ENCODE results near the gene INAVA.
"Not testable (repeated sequence)": the region's sequence is repeated elsewhere in the genome, so short reads cannot be mapped to it uniquely, and the experiment has no call there.

Gene INAVA

DNA sequence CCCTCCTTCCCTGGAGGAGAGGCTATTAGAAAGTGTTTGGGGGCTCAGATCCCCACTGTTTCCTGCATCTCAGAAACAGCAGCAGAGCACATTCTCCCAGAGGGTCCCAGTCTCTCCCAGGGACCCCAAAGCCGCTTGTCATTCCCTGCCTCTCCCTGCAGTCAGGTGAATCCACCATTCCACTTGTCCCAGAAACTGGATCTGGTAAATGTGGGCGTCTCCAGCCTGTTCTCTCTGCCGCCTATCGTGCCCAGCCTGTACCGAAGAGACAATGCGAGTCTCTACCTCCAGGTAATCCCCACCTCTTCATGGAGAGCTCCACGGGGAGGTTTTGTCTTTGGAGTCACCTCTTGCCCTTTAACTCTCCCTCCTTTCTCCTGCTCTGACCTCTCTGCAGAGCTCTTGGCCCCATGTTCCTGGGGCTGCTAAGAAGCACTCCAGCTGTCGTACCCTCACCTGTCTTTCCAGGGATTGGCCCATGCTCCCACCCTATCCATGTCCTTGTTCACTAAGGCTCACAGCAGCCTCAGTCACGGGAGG, 26.9 kb downstream of the INAVA start:
- DNase-seq (ENCODE audit: low spot score) = no peak

DNA sequence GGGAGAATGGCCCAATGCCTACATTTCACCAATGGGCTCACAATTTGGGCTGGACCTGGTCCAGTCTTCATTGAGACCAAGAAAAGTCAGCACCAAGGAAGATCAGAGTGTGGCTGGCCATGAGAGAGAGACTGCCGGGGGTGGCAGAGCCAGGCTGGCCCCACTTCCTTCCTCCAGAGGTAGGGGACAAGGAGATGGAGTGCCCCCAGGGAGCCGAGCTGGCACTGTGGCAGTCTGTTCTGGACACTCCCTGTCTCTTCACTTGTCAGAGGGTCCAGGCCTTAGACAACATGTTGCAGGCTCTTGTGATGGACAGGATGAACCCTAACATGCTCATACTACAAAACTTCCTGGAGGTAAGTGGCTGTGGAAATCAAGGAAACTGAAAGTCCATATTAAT, 27.7 kb downstream of the INAVA start:
- no peak for DNase-seq (ENCODE audit: low spot score)

DNA sequence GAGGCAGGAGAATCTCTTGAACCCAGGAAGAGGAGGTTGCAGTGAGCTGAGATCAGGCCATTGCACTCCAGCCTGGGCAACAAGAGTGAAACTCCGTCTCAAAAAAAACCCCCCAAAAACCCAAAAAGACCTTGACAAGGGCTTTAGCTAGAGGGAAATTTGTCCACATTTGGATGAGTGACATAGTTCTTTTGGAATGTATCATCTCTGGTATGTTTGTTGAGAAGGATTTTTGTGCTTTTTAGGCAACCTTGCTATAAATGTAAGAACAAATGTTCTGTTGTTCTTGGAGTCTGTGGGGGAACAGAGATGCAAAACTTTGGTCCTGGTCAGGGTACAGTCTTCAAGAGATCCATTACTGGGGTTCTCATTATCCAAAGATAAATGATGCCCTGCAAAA, 28.9 kb downstream of the INAVA start:
- DNase-seq (ENCODE audit: low spot score) = no peak

DNA sequence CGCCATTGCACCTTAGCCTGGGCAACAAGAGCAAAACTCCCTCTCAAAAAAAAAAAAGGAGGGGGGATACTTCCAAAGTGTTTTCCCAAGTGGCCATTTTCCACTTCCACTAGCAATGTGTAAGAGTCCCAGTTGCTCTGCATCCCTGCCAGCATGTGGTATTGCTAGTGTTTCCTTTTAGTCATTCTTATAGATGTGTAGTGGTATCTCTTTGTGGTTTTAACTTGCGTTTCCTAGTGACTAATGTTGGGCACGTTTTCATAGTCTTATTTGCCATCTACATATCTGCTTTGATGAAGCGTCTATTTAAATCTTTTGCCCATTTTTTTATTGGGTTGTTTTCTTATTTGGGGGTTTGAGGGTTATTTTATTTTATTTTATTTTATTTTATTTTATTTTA, 31.1 kb downstream of the INAVA start:
- no peak for DNase-seq (ENCODE audit: low spot score)

DNA sequence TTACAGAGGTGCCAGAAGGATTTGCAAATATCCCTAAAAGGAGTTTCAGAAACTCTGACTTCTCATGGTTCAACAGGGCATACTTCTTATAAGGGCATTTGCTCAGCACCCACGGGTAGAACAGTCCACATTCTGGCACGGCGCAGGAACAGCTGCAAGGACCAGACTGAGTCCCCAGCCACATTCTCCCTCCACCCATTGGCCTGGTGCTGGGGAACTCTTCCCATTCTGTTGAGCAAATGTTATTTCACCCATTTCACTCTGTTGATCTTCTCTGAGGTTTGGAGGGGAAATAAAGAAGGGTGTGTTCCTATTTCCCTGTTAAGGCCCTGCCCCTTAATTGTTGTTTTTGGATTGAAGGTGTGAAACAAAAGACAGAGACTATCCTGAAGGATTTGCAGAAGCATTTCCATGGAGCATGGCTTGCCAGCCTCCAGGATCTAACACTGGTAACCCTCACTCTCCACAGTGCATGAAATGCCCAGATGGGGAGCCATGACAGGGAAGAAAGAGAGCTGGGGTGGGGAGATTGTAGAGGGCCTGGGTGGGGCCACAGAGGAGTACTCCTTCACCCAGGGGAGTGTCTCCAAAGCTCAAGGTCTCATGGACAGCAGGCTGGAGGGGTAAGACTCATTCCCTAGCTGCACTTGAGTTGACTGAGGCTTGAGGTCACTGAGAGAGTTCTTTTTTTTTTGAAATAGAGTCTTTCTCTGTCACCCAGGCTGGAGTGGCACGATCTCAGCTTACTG, 35.0 kb downstream of the INAVA start:
- no peak for DNase-seq (ENCODE audit: low spot score)

DNA sequence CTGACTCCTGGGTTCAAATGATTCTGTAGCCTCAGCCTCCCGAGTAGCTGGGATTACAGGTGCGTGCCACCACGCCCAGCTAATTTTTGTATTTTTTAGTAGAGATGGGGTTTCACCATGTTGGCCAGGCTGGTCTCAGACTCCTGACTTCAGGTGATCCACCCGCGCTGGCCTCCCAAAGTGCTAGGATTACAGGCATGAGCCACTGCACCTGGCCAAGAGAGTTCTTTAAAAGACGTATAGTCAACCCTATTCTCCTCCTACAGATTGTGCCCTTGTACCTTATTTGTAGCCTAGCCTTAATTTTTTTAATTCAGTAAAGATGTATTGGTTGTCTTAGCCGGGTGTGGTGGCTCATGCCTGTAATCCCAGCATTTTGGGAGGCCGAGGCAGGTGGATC, 35.6 kb downstream of the INAVA start:
- DNase-seq (ENCODE audit: low spot score) = not testable (repeated sequence)

DNA sequence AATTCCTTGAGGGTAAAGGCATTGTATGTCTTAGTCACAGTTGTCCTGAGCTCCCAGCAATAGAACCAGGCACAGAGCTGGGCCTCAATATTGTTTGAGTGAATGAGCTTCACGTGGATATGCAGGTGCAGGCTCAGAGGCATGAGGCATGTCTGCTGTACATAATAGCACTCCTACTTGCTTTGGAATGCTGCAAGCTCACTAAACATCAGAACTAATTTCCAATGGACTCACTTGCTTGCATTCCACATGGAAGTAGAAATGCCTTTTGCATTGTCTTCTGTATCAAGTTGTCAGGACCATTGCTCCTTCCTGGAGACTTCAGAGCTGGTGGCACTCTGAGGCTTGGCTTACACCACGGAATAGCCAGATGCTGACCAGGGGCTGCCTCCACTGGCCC, 37.1 kb downstream of the INAVA start:
- DNase-seq (ENCODE audit: low spot score) = no peak

DNA sequence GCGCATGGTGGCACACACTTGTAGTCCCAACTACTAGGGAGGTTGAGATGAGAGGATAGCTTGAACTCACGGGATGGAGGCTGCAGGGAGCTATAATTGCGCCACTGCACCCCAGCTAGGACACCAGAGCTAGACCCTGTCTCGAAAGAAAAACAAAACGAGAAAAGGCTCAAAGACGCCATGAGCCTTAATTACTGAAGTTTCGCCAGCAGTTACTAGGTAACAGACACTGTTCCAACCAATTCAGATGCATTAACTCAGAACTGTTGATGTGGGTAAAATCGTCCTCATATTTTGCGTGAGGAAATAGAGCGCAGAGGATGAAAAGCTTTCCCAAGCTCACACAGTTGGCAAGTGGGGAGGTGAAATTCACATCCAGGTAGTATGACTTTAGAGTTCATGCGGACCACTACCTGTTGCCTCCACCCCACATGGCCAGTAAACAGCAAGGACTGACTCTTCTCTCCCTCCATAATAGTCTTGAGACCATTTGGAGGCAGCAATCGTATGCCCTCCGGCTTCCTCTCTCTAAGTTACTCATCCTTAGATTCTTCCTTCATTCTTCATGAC, 40.1 kb downstream of the INAVA start:
- DNase-seq (ENCODE audit: low spot score) = no peak

DNA sequence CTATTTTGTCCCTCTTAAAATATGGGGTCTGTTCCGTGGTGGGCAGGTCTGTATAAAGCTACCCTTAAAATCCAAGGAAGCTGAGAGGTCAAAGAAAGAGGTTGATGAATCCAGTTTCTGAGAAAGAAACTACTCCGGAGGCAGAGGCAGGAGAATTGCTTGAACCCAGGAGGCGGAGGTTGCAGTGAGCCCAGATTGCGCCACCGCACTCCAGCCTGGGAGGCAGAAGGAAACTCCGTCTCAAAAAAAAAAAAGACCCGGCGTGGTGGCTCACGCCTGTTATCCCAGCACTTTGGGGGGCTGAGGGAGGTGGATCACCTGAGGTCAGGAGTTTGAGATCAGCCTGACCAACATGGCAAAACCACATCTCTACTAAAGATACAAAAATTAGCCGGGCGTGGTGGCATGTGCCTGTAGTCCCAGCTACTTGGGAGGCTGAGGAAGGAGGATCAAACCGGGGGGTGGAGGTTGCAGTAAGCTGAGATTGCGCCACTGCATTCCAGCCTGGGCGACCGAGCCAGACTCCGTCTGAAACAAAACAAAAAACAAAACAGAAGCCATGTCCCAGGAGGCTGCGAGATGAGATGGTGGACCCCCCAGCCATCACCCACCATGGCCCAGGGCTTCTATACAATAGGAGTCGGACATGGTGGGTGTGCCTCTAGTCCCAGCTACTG, 40.7 kb downstream of the INAVA start:
- DNase-seq (ENCODE audit: low spot score) = not testable (repeated sequence)

DNA sequence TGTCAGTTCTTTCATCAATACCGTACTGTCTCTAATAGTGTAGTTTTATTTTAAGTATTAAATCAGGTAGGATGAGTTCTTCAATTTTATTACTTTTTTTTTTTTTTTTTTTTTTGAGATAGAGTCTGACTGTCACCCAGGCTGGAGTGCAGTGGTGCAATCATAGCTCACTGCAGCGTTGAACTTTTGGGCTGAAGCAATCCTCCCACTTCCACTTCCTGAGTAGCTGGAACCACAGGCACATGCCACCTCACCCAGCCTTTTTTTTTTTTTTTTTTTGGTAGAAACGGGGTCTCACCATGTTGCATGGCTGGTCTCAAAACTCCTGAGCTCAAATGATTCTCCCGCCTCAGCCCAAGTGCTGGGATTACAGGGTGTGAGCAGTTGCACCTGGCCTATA, 44.3 kb downstream of the INAVA start:
- DNase-seq (ENCODE audit: low spot score) = no peak

DNA sequence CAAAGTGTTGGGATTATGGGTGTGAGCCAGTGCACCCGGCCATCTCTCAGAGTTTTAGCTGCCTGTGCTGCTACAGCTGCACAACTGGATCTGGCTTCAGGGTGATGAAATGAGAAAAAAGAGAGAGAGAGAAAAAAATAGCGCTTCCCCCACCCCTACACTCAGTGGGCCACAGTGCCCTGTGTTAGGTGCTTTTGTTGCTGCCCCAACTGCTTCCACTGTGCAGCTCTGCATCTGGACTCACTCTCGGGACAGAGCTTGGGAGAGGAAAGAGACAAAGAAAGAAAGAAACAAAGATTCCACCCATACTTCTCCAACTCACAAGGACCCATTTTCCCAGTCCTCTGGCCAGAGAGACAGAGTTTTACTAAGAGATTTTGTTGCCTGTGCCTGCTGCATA, 50.4 kb downstream of the INAVA start:
- no peak for DNase-seq (ENCODE audit: low spot score)

DNA sequence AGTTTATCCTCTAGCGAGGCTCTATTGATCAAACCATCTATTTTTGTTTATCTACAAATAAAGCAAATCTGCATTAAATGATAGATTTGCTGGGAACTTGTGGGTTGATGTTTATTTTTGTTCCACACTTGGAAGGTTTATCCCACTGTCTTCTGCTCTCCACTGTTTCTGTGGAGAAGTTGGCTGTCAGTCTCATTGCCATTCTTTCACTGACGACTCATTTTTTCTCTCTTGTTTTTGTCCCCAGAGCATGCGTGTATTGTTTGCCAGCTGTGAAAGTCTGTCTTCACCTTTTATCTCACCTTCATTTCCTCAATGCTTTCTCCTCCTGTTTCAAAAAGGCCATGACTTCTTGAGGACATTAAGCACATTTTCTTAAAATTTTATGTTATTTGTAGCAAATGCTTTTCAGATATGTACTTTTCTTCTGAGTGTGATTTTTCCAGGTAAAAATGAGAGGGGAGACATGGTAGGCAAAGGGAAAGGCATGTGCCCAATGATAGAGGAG, 52.4 kb downstream of the INAVA start:
- no peak for DNase-seq (ENCODE audit: low spot score)

DNA sequence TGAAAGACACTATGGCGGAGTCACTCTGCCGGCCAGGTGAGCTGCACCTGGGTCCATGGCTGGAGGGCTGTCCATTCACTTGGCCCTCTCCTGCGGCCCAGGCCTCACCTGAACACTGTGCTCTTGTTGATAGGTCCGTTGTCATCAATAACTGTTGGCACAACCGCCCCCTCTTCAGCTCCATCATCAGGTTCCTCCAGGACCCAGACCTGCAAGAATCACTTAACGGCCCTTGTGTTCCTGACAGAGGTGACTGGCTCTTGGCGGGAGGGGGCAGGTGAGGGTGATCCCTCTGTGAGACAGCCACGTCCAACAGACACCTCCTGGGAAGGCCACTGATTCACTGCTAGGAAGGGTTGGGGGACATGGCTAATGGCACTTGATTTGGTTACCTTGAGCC, 54.9 kb downstream of the INAVA start:
- no peak for DNase-seq (ENCODE audit: low spot score)

DNA sequence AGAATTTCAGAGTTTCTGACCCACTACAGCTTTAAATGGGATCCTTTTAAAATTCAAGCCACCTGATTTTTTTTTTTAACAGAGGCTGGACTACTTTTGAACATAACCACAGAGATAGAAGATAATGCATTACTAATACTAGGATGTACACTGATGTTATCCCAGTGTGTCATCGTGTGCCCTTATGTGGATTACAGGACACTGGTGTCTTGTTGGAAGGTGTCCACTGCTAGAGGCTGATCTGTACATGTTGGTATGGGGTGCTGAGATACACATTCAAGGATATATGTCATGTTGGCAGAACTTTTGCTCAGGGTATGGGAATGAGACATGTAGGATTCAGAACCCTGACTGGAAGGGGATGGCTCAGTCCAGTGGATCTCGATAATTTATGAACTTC, 56.3 kb downstream of the INAVA start:
- no peak for DNase-seq (ENCODE audit: low spot score)

DNA sequence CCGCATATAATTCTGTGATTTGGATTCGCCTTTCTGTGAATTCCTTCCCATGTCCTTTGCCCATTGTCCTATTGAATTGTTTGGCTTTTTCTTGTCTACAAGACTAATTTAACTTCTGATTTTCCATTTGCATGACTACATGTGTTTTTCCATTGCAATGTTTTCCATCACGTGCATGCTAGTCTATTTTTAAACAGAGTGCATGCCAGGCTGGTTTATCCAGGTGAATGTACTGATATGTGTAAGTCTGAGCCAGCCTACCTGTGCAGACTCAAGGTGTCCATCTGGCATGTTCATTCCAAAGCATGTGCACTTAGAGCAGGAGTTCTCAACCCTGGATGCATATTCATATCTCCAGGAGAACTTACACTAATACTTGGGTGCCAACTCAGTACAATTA, 59.7 kb downstream of the INAVA start:
- DNase-seq (ENCODE audit: low spot score) = no peak

DNA sequence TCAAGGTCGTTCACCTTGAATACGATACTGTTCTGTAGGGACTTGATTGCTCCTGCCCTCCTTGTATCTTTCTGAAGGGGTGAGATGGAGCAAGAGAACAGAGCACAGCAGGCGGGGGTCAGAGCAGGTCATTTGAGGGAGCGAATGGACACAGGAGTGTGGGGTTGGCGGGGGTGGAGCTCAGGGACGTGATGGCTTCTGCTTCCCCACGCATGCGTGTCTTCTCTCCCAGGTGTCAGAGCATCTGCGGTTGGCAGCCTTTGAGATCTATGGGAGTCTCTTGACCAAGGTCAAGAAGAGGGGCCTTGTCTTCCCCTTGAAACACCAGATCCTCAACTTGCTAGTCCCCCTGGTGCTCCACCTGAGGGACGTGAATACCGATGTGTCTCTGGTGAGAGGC, 63.9 kb downstream of the INAVA start:
- DNase-seq (ENCODE audit: low spot score) = peak; percentile 34

DNA sequence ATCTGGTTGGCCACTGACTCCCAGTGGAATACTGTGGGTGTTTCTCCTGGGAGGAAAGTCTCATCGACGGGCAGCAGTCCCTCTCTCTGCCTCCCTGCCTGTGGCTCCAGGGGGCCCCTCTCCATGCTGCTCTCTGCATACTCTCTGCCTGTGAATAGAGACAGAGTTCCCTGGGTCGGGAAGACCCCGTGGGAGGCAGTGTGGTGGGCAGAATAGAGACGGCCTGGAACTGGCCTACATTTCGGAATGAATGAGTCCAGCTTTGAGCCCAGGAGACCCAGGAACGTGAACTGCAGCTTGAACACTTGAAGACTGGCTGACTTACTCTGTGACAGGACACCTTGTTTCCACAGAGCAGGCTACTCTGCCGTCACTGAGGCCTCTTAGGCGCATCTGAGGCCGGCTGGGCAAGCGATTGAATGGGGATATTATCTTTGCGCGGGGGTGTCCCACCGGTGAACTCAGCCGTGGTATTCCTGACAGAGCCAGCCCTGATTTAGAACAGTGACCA, 64.8 kb downstream of the INAVA start:
- DNase-seq (ENCODE audit: low spot score) = peak; percentile 57

DNA sequence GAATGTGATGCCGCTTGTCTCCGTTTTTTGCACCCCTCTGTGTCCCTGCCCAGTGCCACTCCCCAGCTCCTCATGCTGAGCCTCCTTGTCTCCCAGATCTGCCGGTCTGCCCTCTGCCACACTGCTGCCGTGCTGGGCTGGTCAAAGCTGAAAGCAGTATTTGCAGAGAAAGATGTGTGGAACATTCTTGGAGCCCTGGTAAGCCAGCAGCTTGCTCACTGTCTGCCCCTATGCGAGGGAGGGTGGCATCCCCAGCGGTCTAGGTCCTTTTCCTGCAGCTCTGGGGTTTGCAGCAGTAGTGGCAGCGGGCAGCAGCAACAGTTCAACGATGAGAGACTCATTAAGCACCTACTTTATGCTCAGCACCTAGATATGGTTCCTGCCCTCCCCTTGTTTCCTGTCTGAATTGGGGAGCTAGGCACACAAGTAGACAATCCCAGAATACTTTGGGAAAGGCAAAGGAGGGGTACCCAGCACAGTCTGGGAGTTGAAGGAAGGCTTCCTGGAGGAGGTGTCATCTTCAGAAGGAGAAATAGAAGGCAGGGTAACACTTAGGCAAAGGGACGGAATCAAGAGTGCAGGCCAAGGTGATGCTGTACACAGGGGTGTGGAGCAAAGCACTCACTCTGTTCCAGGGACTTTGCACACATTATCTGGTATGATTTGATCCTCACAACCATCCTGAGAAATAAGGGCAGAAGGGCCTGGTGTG, 65.7 kb downstream of the INAVA start:
- peak; percentile 42 for DNase-seq (ENCODE audit: low spot score)

DNA sequence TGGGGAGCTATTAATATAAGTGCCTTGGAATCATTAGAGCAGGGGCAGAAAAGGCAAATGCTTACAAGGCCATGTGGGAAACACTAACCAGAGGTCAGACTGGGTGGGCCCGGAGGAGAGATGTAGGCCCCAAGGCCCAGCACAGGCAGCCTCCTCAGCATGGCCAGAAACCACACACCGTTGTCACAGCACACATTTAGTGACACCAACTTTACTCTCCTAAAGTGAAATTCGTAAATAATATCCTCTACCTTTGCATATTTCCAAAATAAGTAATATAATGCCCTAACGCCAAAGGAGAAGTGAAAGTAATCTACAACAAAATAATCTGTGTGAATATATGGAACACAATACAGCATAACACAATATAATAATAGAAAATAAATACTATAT, 66.2 kb downstream of the INAVA start:
- DNase-seq (ENCODE audit: low spot score) = no peak

DNA sequence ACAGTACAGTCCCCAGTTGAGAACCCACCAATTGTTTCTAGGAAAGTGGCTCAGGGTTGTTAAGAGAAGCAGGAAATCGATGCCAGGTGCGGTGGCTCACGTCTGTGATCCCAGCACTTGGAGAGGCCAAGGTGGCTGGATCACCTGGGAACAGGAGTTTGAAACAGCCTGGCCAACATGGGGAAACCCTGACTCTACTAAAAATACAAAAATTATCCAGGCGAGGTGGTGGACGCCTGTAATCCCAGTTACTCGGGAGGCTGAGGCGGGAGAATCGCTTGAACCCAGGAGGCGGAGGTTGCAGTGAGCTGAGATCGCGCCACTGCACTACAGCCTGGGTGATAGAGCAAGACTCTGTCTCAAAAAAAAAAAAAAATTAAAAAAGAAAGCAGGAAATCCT, 67.5 kb downstream of the INAVA start:
- DNase-seq (ENCODE audit: low spot score) = not testable (repeated sequence)

DNA sequence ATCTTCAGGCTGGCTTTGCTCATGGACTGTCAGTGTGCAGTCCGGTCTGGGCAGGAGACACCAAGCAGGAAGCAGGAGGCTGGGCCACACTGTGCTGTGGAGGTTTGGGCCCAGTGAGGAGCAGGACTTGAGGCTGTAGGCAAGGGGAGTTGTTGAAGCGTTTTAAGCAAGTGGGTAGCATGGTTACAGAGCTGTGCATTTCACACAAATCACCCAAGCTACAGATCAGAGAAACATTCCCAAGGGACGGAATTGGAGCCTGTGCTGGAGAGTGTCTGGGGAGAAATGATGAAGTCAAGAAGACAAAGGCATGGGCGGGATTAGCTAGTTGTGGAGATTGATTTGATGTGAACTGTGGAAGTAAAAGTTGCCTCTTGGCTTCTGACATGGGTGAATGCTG, 67.9 kb downstream of the INAVA start:
- DNase-seq (ENCODE audit: low spot score) = peak; percentile 33

DNA sequence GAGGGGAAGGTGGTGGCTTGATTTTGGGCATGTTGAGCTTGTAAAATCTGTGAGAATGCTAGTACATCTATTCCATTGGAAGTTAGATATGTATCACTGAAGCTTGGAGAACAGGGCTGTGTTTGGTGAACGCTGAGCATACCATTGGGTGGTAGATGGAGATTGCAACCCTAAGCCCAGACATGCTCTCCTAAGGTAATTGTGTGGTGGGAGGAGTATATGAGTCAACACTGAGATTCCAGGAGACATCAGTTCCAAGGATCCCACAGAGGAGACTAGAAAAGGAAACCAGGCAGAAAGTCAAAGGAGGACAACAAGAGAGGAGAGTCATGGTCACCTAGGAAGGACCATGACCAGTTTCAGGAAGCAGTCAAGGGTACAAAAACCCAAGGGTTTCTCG, 68.4 kb downstream of the INAVA start:
- DNase-seq (ENCODE audit: low spot score) = no peak
